Muscle of back (tissue), 11 donors: ENCODE data around the gene GTPBP6. TPM values are rescaled to one million over a fixed set of nuclear protein-coding genes. Genes with fewer than 3 reads are reported as not detected.
"Not testable (repeated sequence)": the region's sequence is repeated elsewhere in the genome, so short reads cannot be mapped to it uniquely, and the experiment has no call there.

Experiments
- DNase-seq, 3 donors: peaks; one replicate each; pipeline versions ENCODE4 v3.0.0 to v3.0.0-alpha.2; 2013
- polyA plus RNA-seq, 10 donors: library from polyadenylated mRNA; unstranded; fragments of 120-200 nt; gene quantifications; one replicate each; pipeline ENCODE4 v1.2.1, GENCODE V29; 2013; ENCODE audit not compliant: insufficient read length in 10 of 10

The GTPBP6 gene
- polyA plus RNA-seq, 10 donors = 24.8 to 52.6 (median 43.8) TPM

DNA sequence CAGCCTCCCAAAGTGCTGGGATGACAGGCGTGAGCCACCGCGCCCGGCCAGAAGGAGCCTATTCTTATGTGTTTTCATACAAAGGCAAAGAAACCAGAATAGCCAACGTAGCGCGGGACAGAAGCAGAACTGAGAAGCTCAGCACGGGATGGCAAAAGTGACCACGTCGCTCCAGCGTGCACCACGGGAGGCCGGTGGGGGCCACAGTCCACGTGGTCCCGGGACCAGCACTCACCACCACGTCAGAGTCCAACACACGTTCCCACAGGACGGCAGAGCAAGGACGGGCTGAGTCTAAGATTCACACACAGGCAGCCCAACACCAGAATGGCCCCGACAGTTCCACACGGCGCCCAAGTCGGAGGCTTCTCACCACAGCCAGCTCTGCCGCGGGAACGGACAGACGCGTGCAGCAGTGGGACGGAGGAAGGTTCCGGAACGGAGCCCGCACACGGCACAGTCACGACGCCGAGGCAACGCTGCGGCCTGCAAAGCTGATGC, 18.8 kb upstream of the GTPBP6 start:
- no peak for DNase-seq

DNA sequence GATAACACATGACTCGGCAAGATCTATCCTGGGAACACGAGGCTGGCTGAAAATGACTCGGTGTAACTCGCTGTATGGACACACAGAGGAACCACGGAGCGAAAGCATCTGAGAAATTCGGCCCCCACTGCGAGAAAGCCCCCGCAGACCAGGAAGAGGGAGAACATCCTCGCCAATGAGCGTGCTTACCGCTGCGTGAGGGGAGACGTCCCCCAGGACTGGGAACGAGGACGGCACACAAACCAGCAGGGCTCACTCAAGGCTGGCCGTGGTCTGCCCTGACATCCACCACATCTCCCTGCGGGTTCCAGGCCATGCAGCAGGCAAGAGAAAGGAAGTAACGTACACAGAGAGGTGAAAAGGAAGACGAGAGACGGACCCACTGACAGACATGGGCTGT, 17.6 kb upstream of the GTPBP6 start:
- DNase-seq = no peak

DNA sequence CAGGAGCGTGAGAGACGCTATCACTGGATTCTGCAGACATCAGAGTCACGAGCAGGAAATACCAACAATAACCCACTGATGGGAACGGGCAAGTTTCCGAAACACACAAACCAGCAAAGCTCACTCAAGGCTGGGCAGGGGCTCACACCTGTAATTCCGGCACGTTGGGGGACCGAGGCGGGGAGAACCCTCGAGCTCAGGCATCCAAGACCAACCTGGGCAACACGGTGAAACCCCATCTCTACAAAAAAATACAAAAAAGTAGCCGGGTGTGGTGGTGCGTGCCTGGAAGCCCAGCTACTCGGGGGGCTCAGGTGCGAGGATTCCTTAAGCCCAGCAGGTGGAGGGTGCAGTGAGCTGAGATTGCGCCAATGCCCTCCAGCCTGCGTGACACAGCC, 17.2 kb upstream of the GTPBP6 start:
- DNase-seq = no peak

DNA sequence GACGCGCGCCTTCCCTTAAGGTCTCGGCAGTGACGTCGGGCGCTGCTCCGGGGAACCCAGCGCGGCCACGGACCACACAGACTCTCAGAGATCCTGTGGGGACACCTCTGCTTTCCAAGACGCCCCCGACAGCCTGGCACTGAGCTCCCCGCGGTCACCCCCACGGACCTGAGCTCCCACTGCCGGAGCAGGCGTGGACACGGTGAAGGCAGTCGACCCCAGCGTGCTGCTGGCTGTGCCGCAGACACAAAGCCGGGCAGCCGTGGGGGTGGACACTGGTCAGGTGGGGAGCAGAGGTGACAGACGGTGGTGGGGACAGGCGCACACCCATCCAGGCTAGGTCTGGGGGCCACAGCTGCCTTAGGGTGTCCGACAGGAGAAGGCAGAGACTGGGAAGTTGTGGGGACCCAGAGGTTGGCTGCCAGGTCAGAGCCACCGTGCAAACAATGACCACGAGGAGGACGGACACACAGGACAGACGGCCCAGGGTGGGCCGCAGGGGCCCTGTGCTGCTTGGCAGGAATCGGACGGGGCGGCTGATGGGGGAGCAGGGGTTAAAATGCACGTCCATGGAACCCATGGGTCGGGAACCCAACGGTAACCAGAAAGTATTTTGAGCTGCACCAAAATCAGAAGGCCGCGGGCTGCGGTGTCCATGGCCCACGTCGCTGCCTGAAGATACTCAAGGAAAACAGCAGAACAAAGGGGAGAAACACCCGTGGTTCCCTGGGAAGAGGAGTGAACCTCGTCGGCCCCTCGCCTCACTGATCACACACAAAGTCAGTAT, 16.6 kb upstream of the GTPBP6 start:
- DNase-seq = no peak

DNA sequence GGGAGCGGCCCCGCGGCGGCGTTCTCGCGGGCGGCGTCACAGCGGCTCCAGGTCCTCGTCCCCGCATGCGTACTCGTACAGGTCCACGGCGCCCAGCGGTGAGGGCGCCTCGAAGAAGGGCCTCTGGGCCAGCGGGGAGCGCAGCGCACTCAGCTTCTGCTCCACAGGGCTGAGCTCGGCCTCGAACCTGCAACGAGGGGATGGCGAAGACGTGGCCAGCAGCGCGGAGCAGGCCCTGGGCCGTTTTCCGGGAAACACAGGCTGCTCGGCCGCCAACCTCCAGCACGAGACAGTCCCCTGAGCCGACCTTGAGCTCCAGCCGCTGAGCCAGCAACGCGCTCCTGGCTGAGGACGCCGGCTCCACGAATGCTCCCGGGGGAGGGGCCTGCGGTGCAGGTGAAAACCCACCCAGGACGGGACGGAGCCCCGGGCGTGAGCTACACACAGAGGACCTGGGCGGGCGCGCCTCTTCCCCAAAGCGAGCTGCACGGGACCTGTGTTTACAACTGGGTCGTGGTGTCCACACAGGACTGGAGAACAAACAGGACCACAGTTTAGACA, 15.8 kb upstream of the GTPBP6 start:
- DNase-seq = no peak

DNA sequence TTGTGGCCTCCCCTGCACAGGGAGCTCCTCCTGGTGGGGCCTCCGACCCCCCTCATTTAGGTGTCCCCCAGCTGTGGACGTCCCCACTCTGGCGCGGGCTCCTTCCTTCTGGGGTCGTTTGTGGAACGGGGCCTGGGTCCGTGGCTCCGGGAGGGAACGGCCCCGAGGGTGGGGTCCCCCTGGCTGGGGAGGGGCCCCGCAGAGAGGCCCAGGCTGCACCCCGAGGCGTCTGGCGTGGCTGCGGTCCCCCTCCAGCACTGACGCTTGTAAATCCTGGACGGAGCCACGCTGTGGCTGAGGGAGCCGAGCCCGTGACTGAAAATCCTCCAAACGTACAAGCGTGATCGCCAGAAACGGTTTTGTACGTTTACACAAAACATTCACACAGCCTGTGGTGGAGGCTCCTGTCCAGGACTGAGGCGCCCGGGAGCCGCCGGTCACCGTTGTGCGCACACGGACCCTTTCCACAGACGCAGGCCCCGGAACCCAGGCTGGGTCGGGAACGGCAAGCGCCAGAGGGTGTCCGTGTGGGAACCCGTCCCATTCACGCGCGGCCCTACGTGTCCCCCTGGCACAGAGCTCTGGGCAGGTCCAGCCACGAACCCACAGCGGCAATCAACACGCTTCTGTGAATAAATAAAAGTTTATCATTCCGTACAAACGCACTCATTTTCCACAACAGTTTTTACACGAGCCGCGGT, 15.2 kb upstream of the GTPBP6 start:
- DNase-seq = no peak

DNA sequence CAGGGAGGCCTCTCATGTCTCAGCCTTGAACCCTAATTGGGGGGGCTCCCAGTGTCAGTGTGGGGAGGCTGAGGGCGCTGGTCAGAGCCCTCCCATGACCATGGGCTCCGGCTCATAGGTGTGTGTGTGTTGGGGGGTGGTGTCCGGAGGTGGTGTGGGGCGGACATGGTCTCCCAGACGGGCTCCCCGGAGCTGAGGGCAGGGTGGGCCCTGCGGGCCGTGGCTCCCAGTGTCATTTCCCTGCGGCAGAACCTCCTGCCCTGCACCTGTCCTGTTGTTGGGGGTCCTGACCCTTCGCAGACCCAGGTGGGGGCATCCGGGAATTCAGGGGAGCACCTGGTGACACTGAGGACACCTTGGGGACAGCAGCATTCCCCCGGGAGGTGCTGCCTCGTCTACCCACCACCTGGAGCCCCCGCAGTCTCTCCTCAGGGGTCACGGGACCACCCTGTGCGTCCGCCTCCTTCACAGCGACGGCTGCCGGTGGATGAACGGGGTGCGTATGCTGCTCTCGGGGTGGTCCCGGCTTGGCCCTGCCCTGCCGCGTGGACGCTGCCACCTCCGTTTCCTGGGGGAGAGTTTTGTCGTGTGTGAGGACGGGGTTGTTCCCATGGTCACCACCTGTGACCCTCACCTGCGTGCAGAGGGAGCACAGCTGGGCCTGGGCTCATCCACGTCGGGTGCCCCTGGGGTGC, 14.5 kb upstream of the GTPBP6 start:
- DNase-seq = no peak

DNA sequence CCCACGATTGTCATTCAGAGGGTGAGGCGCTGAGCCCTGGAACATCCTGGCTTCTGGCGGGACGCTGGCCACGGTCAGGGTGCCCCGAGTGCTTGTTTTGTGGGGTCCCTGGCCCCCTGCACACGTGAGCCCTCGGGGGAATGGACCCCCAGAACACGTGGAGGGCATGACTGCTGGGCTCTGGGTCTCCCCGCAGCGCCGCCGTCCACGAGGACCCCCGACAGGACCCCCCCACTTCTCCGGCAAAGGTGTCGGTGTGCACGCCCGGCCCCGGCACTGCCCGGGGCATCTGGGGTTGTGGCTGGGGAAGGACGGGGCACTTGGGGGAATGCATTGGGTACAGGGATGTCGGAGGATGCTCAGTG, 13.9 kb upstream of the GTPBP6 start:
- DNase-seq = no peak

DNA sequence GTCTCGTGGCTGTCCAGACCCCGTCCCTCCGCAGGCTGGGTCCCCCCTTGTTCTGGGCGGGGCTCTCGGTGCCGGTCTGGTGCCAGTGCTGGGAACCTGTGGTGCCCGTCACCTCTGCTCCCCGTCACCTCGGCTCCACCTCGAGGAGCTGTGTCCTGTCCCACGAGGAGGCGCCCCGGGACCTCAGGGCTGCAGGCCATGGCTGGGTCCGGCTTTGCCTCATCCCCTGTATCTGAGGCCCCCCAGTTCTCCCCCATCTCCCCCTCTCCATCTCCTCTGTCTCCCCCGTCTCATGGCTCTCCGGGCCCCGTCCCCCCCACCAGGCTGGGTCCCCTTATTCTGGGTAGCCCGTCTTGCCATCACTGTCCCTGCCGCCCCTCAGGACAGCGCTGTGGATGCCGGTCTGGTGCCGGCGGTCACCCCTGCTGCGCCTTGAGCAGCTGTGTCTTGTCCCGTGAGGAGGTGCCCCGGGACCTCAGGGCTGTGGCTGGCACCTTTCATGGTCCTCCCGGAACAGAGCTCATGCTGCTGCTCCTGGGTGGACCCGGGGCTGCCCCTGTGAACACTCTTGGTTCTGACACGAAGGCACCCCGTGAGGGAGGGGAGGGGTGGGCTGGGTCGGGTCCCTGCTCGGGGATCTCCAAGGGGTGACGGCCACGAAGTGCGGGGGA, 13.4 kb upstream of the GTPBP6 start:
- no peak for DNase-seq

DNA sequence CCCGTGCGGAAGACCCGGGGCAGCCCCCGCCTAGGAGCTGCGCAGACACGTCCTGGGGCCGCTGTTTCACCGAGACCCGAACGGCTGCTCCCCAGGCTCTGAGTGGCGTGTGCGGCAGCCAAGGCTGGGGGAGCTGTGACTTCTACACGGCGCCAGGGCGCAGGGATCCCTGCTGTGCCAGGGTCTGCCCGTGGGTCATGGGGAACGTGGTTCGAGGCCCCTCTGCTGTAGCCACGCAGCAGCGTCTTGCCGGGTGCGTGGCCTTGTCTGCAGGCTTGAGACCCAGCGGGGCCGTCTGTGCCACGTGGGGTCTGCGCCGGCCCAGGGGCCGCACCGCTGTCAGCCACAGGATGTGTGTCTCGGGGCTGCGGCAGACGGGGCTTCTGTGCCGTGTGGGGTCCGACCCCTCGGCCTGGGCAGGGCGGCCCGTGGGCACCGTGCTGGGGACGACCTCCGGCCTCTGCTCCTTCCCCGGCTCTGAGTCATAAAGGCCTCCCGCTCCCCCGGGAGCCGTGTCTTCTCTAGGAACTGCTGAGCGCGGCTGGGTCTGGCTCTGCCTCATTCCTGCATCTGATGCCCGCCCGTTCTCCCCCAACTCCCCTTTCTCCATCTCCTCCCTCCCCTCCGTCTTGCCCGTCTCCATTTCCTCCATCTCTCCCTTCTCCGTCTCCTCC, 12.7 kb upstream of the GTPBP6 start:
- peak in 1 of 3 donors; percentile 73 for DNase-seq

DNA sequence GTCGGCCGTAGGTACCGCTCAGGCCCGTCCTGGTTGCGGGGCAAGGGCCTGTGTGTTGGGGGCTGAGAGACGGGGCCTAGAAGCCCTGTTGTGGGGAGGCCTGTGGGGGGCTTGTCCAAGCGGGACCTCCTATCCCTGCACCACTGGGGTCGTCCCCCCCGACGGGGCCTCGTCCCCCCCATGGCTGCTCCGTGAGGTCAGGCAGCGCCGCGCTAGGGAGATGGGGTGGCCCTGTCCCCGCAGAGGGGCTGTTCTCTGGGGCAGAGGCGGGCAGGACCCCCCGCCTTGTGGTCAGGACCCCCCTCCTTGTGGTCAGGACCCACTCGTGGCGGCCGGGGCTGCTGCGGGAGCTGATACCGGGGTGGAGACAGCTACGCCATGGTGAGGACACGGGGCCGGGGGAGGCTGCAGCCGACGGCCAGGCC, 12.1 kb upstream of the GTPBP6 start:
- DNase-seq = no peak

DNA sequence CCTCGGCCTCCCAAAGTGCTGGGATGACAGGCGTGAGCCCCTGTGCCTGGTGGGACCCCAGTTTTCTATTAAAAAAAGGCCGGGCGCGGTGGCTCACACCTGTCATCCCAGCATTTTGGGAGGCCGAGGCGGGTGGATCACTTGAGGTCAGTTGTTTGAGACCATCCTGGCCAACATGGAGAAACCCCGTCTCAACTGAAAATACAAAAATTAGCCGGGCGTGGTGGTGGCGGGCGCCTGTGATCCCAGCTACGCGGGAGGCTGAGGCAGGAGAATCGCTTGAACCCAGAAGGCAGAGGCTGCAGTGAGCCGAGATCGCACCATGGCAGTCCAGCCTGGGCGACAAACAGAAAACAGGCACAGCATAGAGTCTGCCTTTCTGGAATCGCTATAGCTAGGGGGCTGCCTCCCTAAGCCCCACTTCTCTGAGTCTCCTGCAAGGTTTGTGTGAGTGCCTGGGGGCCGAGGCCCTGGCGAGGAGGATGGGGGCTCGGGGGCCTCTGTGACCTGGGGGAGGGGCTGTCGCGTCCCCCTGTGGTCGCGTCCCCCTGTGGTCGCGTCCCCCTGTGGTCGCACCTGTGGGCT, 11.6 kb upstream of the GTPBP6 start:
- not testable (repeated sequence) for DNase-seq

DNA sequence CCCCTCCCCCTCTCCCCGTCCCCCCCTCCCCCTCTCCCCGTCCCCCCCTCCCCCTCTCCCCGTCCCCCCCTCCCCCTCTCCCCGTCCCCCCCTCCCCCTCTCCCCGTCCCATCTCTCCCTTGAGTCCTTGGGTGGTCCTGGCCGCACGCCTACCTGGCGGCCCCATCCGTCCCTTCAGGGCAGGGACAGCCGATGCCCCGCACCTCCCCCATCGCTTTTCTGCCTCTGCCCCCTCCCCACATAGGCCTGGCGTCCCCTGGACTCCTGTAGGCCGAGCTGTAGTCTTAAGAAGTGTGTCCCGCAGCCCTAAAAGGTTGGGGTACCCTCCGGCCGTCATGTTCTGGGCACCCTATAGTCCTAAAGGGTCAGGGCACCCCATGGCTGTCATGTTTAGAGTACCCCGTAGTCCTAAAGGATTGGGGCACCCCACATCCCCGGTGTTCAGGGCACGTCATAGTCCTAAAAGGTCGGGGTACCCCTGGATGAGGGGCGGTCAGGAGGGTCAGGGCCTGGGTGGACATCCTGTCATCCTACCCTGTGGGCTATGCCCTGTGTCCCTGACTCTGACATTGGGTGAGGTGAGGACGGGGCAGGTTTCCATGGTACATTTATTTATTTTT, 10.8 kb upstream of the GTPBP6 start:
- no peak for DNase-seq

DNA sequence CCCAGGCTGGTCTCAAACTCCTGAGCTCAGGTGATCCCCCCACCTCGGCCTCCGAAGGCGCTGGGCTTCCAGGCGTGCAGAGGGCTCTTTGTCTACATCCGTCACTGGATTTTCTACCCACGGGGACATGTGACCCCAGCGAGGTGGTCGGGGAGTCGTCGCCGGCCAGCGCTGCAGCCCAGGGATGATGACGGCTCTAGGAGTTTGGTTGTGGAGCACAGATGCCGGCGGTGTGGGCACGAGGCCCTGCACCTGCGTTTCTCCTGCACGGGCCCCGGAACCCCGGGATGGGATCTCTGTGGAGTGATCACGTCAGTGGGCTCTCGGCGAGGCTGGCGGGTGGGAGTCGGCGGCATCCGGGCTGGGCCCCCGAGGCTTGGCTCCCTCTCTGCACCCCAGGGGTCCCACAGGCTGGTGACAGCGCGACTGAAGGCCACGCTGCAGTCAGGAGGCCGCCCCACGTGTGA, 9.1 kb upstream of the GTPBP6 start:
- no peak for DNase-seq

DNA sequence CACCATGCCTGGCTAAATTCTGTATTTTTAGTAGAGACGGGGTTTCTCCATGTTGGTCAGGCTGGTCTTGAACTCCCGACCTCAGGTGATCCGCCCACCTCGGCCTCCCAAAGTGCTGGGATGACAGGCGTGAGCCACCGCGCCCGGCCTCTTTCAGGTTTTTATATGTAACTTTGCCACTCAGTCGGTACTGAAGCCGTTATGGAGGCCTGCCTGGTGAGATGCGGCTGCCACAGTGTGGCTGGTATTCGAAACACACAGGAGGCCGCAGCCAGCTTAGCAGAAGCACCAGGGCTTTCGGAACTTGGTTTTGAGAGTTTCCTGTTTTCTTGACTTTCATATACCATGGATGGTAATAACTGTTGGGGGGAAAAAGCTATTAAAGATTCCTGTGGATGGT, 6.1 kb upstream of the GTPBP6 start:
- not testable (repeated sequence) for DNase-seq

DNA sequence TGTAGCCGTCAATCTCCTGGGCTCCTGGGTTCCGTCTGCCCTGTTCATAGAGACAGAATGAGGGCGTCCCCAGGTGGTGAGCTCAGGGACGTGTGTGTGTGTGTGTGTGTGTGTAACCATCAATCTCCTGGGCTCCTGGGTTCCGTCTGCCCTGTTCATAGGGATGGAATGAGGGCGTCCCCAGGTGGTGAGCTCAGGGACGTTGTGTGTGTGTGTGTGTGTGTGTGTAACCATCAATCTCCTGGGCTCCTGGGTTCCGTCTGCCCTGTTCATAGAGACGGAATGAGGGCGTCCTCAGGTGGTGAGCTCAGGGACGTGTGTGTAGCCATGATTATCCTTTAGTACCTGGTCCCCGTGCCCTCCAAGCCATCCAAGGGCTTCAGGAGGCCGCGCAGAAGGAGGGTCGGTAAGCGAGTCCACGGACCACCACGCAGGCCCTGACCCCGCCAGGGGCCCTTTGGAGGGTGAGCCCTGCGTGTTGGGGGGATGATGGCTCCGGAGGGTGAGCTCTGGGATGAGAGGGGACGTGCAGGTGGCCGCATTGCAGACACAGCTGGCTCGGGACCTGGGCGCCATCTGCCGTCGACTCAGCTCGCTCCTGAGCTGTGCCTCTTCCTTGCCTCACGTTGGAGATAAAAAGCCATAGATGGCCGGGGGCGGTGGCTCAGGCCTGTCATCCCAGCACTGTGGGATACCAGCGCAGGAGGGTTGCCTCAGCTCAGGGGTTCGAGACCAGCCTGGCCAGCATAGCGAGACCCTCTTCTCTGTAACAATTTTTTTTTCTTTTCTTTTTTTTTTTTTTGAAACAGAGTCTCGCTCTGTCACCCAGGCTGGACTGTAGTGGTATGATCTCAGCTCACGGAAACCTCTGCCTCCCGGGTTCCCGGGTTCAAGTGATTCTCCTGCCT, 5.4 kb upstream of the GTPBP6 start:
- peak in 2 of 3 donors; percentile 61 to 67 for DNase-seq

DNA sequence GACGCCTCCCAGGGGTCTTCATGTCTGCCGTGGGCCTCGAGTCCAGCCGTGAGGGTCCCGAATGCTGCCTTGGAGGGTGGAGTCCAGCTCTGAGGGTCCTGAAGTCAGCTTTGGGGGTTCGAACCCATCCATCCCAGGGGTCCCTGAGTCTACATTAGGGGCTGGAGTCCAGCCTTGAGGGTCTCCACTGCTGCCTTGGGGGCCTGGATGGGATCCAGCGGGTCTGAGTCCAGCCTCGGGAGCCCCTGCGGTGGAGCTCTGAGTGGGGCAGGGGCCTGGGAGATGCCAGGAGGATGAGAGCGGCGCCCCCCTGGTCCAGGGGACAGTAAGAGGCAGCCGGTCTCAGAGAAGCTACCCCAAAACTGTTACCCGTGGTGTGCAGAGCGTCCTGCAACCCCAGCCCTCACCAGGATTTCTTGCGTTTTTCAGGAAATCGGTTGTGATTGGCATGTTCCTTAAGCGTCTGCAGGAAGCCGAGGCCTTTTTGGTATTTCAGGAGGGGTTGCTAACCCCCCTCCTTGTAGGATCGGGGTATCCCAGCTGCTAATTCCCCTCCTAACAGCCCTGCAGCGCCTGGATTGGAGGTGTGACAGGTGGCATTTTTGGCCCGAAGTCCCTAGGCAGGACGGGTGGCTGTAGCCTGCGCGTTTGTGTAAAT, 1.7 kb upstream of the GTPBP6 start:
- DNase-seq = peak in 2 of 3 donors; percentile 30 to 58

DNA sequence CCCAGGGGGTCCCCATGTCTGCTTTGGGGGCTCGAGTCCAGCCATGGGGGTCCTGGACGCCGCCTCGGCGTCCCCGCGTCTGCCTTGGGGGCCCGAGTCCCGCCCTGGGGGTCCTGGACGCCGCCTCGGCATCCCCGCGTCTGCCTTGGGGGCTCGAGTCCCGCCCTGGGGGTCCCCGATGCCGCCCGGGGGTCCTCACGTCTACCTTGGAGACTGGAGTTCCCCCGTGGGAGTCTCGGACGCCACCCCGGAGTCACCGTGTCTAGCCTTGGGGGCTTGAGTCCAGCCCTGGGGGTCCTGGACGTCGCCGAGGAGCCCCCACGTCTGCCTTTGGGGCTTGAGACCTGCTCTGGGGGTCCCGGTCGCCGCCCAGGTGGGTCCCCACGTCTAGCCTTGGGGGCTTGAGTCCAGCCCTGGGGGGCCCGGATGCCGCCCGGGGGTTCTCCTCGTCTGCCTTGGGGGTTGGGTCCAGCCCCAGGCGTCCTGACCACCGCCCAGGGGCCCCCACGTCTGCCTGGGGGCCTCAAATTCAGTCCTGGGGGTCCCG, 1.1 kb upstream of the GTPBP6 start:
- peak in 1 of 3 donors; percentile 38 for DNase-seq
